CD8-positive, alpha-beta memory T cell (primary cell): Measurements from ENCODE around the gene DOCK2. TPM values are rescaled to one million over a fixed set of nuclear protein-coding genes. Genes with fewer than 3 reads are reported as not detected.
A peak's percentile ranks its signal among the peaks of the same experiment; 100 is the strongest.
"Not testable (repeated sequence)": the region's sequence is repeated elsewhere in the genome, so short reads cannot be mapped to it uniquely, and the experiment has no call there.

Source experiments
- CTCF ChIA-PET: fragments of 350-600 bp; sonication (Branson Sonifier 250); formaldehyde crosslinking; loops from one replicate; lab custom pipeline; 2021; ENCODE audit warnings: antibody characterized with exemption; lab: Charles Lee
- POLR2A ChIA-PET: fragments of 350-600 bp; sonication (Branson Sonifier 250); formaldehyde crosslinking; loops from one replicate; lab custom pipeline; 2021; ENCODE audit warnings: antibody characterized with exemption; lab: Charles Lee
- DNase-seq, 5 donors: peaks; one replicate each; pipeline versions ENCODE4 v3.0.0 to v3.0.0-alpha.2; 2020 to 2022; ENCODE audit warnings: mixed read lengths in 1 of 5
- H3K27ac ChIP-seq: one replicate; pipeline ENCODE4 v1.7.0; 2013; ENCODE audit warnings: low read depth, mild to moderate bottlenecking, low read length, moderate library complexity
- H3K27me3 ChIP-seq: 2 replicates; pipeline ENCODE4 v1.7.0; 2013; ENCODE audit warnings: low read length, mild to moderate bottlenecking; ENCODE audit not compliant: insufficient read depth, poor library complexity, severe bottlenecking
- H3K36me3 ChIP-seq: 2 replicates; pipeline ENCODE4 v1.7.0; 2013; ENCODE audit warnings: mild to moderate bottlenecking, low read length, moderate library complexity; ENCODE audit not compliant: insufficient read depth
- H3K4me1 ChIP-seq: 2 replicates; pipeline ENCODE4 v1.7.0; 2013; ENCODE audit warnings: mild to moderate bottlenecking, low read length, moderate library complexity; ENCODE audit not compliant: insufficient read depth
- H3K4me3 ChIP-seq: 2 replicates; pipeline ENCODE4 v1.7.0; 2013; ENCODE audit warnings: mild to moderate bottlenecking, low read length
- H3K9me3 ChIP-seq: 2 replicates; pipeline ENCODE4 v1.7.0; 2013; ENCODE audit warnings: mild to moderate bottlenecking, low read length
- H3K27ac Mint-ChIP-seq, 8 donors: one replicate each; pipeline ENCODE4 v1.8.0; 2020 to 2021; ENCODE audit warnings: mixed read lengths in 8 of 8, mild to moderate bottlenecking in 6 of 8, inconsistent platforms in 3 of 8, moderate library complexity in 3 of 8
- H3K27me3 Mint-ChIP-seq, 2 donors: one replicate each; pipeline ENCODE4 v1.8.0; 2020 to 2021; ENCODE audit warnings: mixed read lengths in 2 of 2, mild to moderate bottlenecking in 1 of 2, moderate library complexity in 1 of 2
- H3K36me3 Mint-ChIP-seq, 3 donors: one replicate each; pipeline ENCODE4 v1.8.0; 2020 to 2021; ENCODE audit warnings: mixed read lengths in 3 of 3, inconsistent platforms in 1 of 3, mild to moderate bottlenecking in 1 of 3
- H3K4me1 Mint-ChIP-seq, 3 donors: one replicate each; pipeline ENCODE4 v1.8.0; 2020 to 2021; ENCODE audit warnings: mixed read lengths in 3 of 3, inconsistent platforms in 1 of 3, mild to moderate bottlenecking in 1 of 3
- H3K4me3 Mint-ChIP-seq, 7 donors: one replicate each; pipeline ENCODE4 v1.8.0; 2020 to 2021; ENCODE audit warnings: mixed read lengths in 7 of 7, mild to moderate bottlenecking in 6 of 7, moderate library complexity in 4 of 7, inconsistent platforms in 2 of 7
- H3K9me3 Mint-ChIP-seq, 5 donors: one replicate each; pipeline ENCODE4 v1.8.0; 2020 to 2022; ENCODE audit warnings: mixed read lengths in 5 of 5, mild to moderate bottlenecking in 3 of 5, moderate library complexity in 2 of 5, inconsistent platforms in 1 of 5
- polyA plus RNA-seq: library from polyadenylated mRNA; unstranded; fragments of 300-500 nt; fragmentation: Illumina TruSeq; gene quantifications from one replicate; pipeline ENCODE4 v1.2.3, GENCODE V29; 2021
- total RNA-seq, 2 experiments: library from RNA; stranded (reverse); gene quantifications; one replicate each; pipeline ENCODE4 v1.2.3, GENCODE V29; 2021

The DOCK2 gene
- total and polyA plus RNA-seq, 3 experiments from 2014 or later = 102 to 157 (median 155) TPM

DNA sequence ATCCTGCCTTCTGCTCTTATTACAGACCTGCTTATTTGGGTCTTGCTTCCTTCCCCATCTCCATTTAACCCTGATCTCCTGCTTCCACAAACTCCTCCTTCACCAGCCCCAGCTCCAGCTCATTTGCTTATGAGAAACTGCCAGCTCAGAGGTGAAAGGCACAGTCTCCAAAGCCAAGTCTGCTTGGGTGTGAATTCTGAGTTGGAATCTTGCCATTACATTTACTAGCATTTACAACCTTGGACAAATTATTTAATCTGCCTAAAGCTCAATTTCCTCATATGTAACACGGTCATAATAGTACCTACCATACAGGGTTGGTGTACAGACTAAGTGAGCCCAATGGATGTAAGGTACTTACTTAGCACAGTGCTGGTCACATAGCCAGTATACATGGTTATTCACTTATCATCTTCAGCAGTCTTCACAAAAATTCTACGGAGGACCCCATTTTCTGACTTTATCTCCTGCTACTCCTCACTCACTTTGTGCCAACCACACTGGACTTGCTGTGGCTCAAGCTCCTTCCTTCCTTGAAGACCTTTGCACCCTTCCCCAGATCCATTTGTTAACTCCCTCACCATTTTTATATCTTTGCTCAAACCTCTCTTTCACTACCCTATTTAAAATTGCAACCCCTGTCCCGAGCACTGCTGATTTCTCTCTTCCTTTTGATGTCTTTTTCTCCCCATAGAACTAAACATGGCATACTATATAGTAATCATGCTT, 86.2 kb downstream of the DOCK2 start:
- CTCF ChIA-PET = interaction anchor here (0.9 to 1.4 kb wide), 2 partner anchors 18 to 30 kb away, joined by 3 to 4 read pairs; no protein-coding TSS in a partner anchor

DNA sequence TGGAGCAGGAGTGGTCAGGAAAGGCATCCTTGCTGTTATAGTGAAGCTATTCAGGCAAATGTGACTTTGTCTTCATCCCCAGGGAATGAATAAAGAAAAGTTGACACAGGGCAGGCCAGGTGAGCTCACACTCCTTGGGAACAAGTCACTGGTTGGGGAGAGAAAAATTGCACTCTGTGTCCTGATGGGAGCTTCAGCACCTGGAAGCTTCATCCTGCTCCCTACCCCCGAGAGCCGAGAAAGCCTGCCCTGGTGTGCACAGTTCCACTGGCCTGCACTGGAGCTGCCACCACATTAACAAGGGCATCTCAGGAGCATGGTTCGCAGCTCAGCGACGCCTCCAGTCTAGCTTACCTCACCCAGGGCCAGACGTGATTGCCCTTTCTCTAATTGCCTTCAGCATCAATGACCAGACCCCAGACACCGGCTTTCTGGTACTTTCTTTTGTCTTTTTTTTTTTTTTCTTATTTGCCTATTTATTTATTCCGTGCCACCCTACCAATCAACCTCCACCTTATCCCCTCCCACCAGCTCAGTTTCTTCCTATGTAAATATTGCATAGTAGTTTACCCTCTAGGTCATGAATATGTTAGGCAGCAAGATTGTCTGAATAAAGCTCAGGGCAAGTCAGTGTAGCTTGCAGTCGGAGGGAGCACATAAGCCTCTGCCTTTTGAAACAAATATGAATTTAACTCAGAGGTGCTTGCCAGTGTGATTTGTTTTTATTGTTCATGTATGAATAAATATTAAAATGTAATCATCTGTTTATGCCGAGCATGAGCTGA, 87.4 kb downstream of the DOCK2 start:
- ChIA-PET POLR2A (no interaction called here), CTCF (no interaction called here)
- Mint-ChIP-seq H3K27me3 (no peaks in the 10 kb centered on the region), H3K4me1 (peaks cover 11 to 27% (median 19%) of the 10 kb centered on the region in 3 donors), H3K9me3 (peaks cover 0 to 3% (median 0%) of the 10 kb centered on the region in 5 donors), H3K4me3 (peak overlapping the region in 1 of 7 donors; percentile 34), H3K36me3 (peaks cover 51 to 97% (median 57%) of the 10 kb centered on the region in 3 donors), H3K27ac (peak overlapping the region in 3 of 8 donors; percentile 10 to 25 (median 20))
- Histone ChIP-seq H3K27ac (no peak overlapping the region), H3K9me3 (no peaks in the 10 kb centered on the region), H3K27me3 (no peaks in the 10 kb centered on the region), H3K4me1 (no peaks in the 10 kb centered on the region), H3K36me3 (peaks cover 54% of the 10 kb centered on the region), H3K4me3 (no peak overlapping the region)
- DNase-seq = no peak

More for the DNA sequence above, 86.2 kb downstream of the DOCK2 start:
- Mint-ChIP-seq H3K4me1 (peaks cover 3 to 17% (median 16%) of the 10 kb centered on the region in 3 donors), H3K9me3 (peaks cover 0 to 3% (median 0%) of the 10 kb centered on the region in 5 donors), H3K27ac (peak overlapping the region in 4 of 8 donors; percentile 10 to 58 (median 40)), H3K4me3 (no peak overlapping the region), H3K36me3 (peaks cover 60 to 97% (median 61%) of the 10 kb centered on the region in 3 donors), H3K27me3 (no peaks in the 10 kb centered on the region)
- no peak for DNase-seq
- H3K4me3 ChIP-seq = no peak overlapping the region
- H3K36me3 ChIP-seq = peaks cover 66% of the 10 kb centered on the region
- POLR2A ChIA-PET = no interaction called here
- no peaks in the 10 kb centered on the region for H3K27me3 ChIP-seq
- no peaks in the 10 kb centered on the region for H3K9me3 ChIP-seq
- no peaks in the 10 kb centered on the region for H3K4me1 ChIP-seq
- no peak overlapping the region for H3K27ac ChIP-seq

DNA sequence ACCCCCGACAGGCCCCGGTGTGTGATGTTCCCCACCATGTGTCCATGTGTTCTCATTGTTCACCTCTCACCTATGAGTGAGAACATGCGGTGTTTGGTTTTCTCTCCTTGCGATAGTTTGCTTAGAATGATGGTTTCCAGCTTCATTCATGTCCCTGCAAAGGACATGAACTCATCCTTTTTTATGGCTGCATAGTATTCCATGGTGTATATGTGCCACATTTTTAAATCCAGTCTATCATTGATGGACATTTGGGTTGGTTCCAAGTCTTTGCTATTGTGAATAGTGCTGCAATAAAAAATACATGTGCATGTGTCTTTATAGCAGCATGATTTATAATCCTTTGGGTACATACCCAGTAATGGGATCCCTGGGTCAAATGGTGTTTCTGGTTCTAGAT, 88.6 kb downstream of the DOCK2 start:
- peaks cover 48% of the 10 kb centered on the region for H3K36me3 ChIP-seq
- H3K27me3 ChIP-seq, POLR2A ChIA-PET, H3K9me3 ChIP-seq, H3K27me3 Mint-ChIP-seq, DNase-seq, H3K4me3 ChIP-seq, CTCF ChIA-PET, H3K27ac ChIP-seq, H3K4me1 ChIP-seq, H3K27ac Mint-ChIP-seq, H3K9me3 Mint-ChIP-seq, H3K4me3 Mint-ChIP-seq: not testable (repeated sequence)
- peaks cover 45 to 94% (median 55%) of the 10 kb centered on the region in 3 donors for H3K36me3 Mint-ChIP-seq
- peaks cover 17 to 34% (median 21%) of the 10 kb centered on the region in 3 donors for H3K4me1 Mint-ChIP-seq

DNA sequence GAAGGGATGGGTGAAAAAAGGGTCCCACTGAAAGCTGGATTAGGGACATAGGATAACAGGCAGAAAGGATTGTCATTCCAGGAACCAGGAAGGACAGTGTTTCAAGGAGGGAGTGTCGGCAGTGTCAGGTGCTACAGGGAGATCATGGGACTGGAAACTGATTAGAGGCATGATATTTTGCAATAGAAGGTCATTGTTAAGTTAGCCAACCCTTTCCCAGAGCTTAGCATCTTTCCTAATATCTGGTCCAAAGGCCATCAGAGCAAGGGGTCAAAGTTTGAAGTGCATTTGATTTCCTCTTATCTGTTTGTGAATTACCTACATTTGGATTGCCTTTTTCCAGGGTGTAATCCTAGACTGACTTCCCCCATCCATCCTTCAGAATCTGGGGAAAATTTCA, 91.3 kb downstream of the DOCK2 start:
- no peaks in the 10 kb centered on the region for H3K4me1 ChIP-seq
- H3K27me3 ChIP-seq = no peaks in the 10 kb centered on the region
- Mint-ChIP-seq H3K27ac (no peak overlapping the region), H3K36me3 (peaks cover 39 to 89% (median 52%) of the 10 kb centered on the region in 3 donors), H3K4me1 (peaks cover 32 to 52% (median 32%) of the 10 kb centered on the region in 3 donors), H3K27me3 (no peaks in the 10 kb centered on the region), H3K4me3 (no peak overlapping the region), H3K9me3 (peaks cover 0 to 3% (median 0%) of the 10 kb centered on the region in 5 donors)
- no peak overlapping the region for H3K4me3 ChIP-seq
- no peak for DNase-seq
- CTCF ChIA-PET = no interaction called here
- no peak overlapping the region for H3K27ac ChIP-seq
- H3K36me3 ChIP-seq = peaks cover 24% of the 10 kb centered on the region
- POLR2A ChIA-PET = no interaction called here
- H3K9me3 ChIP-seq = no peaks in the 10 kb centered on the region

DNA sequence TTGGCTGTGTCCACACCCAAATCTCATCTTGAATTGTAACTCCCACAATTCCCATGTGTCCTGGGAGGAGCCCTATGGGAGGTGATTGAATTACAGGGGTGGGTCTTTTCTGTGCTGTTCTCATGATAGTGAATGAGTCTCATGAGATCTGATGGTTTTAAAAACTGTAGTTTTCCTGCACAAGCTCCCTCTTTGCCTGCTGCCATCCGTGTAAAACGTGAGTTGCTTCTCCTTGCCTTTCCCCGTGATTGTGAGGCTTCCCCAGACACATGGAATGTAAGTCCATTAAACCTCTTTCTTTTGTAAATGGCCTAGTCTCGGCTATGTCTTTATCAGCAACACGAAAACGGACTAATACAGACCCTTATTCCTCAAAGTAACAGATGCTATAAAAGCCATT, 94.1 kb downstream of the DOCK2 start:
- Mint-ChIP-seq H3K27ac (peak overlapping the region in 5 of 8 donors; percentile 4 to 72 (median 33)), H3K4me1 (peaks cover 40 to 71% (median 49%) of the 10 kb centered on the region in 3 donors), H3K4me3 (no peak overlapping the region), H3K9me3 (no peaks in the 10 kb centered on the region), H3K27me3 (no peaks in the 10 kb centered on the region), H3K36me3 (peaks cover 15 to 87% (median 37%) of the 10 kb centered on the region in 3 donors)
- no peak for DNase-seq
- ChIA-PET CTCF (no interaction called here), POLR2A (no interaction called here)
- no peaks in the 10 kb centered on the region for H3K9me3 ChIP-seq
- peaks cover 18% of the 10 kb centered on the region for H3K36me3 ChIP-seq
- no peak overlapping the region for H3K4me3 ChIP-seq
- H3K27me3 ChIP-seq = no peaks in the 10 kb centered on the region
- H3K27ac ChIP-seq = no peak overlapping the region
- H3K4me1 ChIP-seq = no peaks in the 10 kb centered on the region

DNA sequence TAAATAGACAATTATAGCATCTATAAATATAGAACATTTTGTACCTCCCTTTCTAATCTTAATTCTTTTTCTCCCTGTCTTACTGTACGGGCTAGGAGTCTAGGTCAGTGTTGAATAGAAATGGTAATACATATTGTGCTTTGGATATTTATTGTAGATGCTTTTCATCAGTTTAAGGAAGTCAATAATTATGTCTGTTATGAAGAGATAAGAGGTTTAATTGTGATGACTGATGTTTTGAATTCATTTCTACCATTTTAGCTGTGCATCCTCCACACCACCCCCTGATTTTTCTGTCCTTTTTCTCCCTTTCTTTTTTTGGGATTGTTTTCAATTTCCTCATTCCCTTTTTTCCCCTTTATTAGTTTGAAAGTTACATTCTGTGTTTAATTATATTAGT, 95.8 kb downstream of the DOCK2 start:
- Histone ChIP-seq H3K27ac (no peak overlapping the region), H3K36me3 (peaks cover 15% of the 10 kb centered on the region), H3K27me3 (no peaks in the 10 kb centered on the region), H3K4me1 (no peaks in the 10 kb centered on the region), H3K9me3 (no peaks in the 10 kb centered on the region), H3K4me3 (no peak overlapping the region)
- ChIA-PET POLR2A (no interaction called here), CTCF (no interaction called here)
- Mint-ChIP-seq H3K9me3 (no peaks in the 10 kb centered on the region), H3K4me1 (peaks cover 46 to 82% (median 56%) of the 10 kb centered on the region in 3 donors), H3K27ac (peak overlapping the region in 5 of 8 donors; percentile 7 to 83 (median 30)), H3K4me3 (no peak overlapping the region), H3K36me3 (peaks cover 24 to 89% (median 42%) of the 10 kb centered on the region in 3 donors), H3K27me3 (no peaks in the 10 kb centered on the region)
- DNase-seq = no peak

DNA sequence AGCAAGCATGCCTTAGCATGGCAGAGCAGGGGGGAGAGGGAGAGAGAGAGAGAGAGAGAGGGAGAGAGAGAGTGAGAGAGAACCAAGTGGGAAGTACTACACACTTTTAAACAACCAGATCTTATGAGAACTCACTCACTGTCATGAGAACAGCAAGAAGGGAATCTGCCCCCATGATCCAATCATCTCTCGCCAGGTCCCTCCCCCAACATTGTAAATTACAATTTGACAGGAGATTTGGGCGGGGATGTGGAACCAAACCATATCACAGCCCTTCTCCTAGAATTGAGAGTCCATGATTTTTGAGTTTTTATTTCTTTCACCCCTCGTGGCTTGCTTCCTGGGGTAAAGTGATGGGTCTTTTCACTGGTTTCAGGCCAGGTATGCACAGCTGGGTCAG, 98.8 kb downstream of the DOCK2 start:
- Mint-ChIP-seq H3K4me3 (no peak overlapping the region), H3K27me3 (no peaks in the 10 kb centered on the region), H3K9me3 (no peaks in the 10 kb centered on the region), H3K36me3 (peaks cover 26 to 89% (median 39%) of the 10 kb centered on the region in 3 donors), H3K27ac (peak overlapping the region in 2 of 8 donors; percentile 48 to 52), H3K4me1 (peaks cover 39 to 67% (median 57%) of the 10 kb centered on the region in 3 donors)
- H3K4me1 ChIP-seq = no peaks in the 10 kb centered on the region
- ChIA-PET CTCF (no interaction called here), POLR2A (no interaction called here)
- no peak for DNase-seq
- no peak overlapping the region for H3K4me3 ChIP-seq
- H3K9me3 ChIP-seq = no peaks in the 10 kb centered on the region
- H3K36me3 ChIP-seq = peaks cover 22% of the 10 kb centered on the region
- no peaks in the 10 kb centered on the region for H3K27me3 ChIP-seq
- H3K27ac ChIP-seq = no peak overlapping the region

DNA sequence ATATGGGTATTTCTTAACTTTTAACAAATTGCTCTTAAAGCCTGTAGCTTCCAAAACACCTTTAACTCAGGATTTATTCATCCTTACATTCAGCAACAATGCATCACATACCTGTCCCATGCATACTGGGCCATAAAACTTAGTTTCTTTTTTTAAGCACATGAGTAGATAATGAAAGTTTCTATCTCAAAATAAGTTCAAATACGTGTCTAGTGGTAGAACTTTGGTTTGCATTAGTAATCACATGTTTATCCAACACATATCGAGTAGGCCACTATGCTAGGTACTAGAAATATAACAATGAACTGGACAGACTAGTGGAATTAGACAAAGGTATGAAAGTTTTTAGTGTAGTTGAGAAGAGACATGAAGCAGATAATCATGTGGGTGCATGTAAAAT, 99.6 kb downstream of the DOCK2 start:
- H3K4me1 Mint-ChIP-seq = peaks cover 35 to 59% (median 52%) of the 10 kb centered on the region in 3 donors
- no peaks in the 10 kb centered on the region for H3K27me3 Mint-ChIP-seq
- POLR2A ChIA-PET = no interaction called here
- Histone ChIP-seq H3K27ac (no peak overlapping the region), H3K4me1 (no peaks in the 10 kb centered on the region), H3K9me3 (no peaks in the 10 kb centered on the region), H3K27me3 (no peaks in the 10 kb centered on the region), H3K36me3 (peaks cover 22% of the 10 kb centered on the region), H3K4me3 (no peak overlapping the region)
- CTCF ChIA-PET = no interaction called here
- no peaks in the 10 kb centered on the region for H3K9me3 Mint-ChIP-seq
- no peak for DNase-seq
- peak overlapping the region in 3 of 8 donors; percentile 5 to 73 (median 57) for H3K27ac Mint-ChIP-seq
- H3K4me3 Mint-ChIP-seq = no peak overlapping the region
- peaks cover 31 to 88% (median 35%) of the 10 kb centered on the region in 3 donors for H3K36me3 Mint-ChIP-seq
